22Rv1 (cell line): ENCODE results near the gene GALNS.
A peak's percentile ranks its signal among the peaks of the same experiment; 100 is the strongest.

Experiments used
- H3K27ac ChIP-seq: fragments of 450-650 bp; 2 replicates; pipeline ENCODE4 v1.5.1; 2017
- CTCF ChIP-seq: fragments of 450-650 bp; IDR thresholded peaks from 2 replicates; pipeline ENCODE4 v1.5.1; 2017; ENCODE audit warnings: mild to moderate bottlenecking
- ZFX ChIP-seq: fragments of 450-650 bp; IDR thresholded peaks from 2 replicates; pipeline ENCODE4 v1.6.1; 2017; ENCODE audit warnings: antibody characterized with exemption, borderline replicate concordance

GALNS gene

GRCh38 chr16:88839026-88839529 is 17.7 kb downstream of the GALNS start:
- H3K27ac ChIP-seq, result no peak overlapping the region
- TF ChIP-seq CTCF (peak; percentile 75), ZFX (no peak)

GRCh38 chr16:88838566-88838965 is 18.2 kb downstream of the GALNS start:
- H3K27ac ChIP-seq, result no peak overlapping the region
- TF ChIP-seq ZFX (no peak), CTCF (no peak)

GRCh38 chr16:88837806-88838205 is 18.9 kb downstream of the GALNS start:
- H3K27ac ChIP-seq, result no peak overlapping the region
- TF ChIP-seq ZFX, result no peak
- no peak for TF ChIP-seq CTCF

- TF ChIP-seq CTCF (no peak), ZFX (no peak)
- H3K27ac ChIP-seq, result no peak overlapping the region
Observed at GRCh38 chr16:88836791-88837190, 20.0 kb downstream of the GALNS start.

- TF ChIP-seq ZFX (no peak), CTCF (no peak)
- H3K27ac ChIP-seq, result no peak overlapping the region
Observed at GRCh38 chr16:88835818-88836217, 20.9 kb downstream of the GALNS start.

- no peak for TF ChIP-seq ZFX
- no peak for TF ChIP-seq CTCF
- H3K27ac ChIP-seq, result no peak overlapping the region
Observed at GRCh38 chr16:88835383-88835782, 21.4 kb downstream of the GALNS start.

- TF ChIP-seq ZFX (no peak), CTCF (no peak)
- H3K27ac ChIP-seq, result no peak overlapping the region
Observed at GRCh38 chr16:88834670-88835069, 22.1 kb downstream of the GALNS start.
